HL-60/S4 treated with phorbol 12-myristate 13-acetate at 8.2 ng/mL for 4 days and 3 days (cell line): ENCODE results near the gene PRDM16.

Source experiments
- in situ Hi-C: fragments of 300-500 bp; cut with MboI; formaldehyde crosslinking; loops from 2 replicates; pipeline ENCODE4 v1.15.0; 2022; ENCODE audit warnings: low sequenced_read_pairs

PRDM16 gene

GRCh38 chr1:3067671-3068563 lies 1.1 kb upstream of the PRDM16 start:
- in situ Hi-C loops = no loop called here

GRCh38 chr1:3069491-3070308 lies 697 bp downstream of the PRDM16 start:
- in situ Hi-C loops = no loop called here

GRCh38 chr1:3070309-3070643 lies 1.3 kb downstream of the PRDM16 start:
- in situ Hi-C loops = no loop called here

GRCh38 chr1:3070644-3071564 lies 1.9 kb downstream of the PRDM16 start:
- in situ Hi-C loops = no loop called here

- in situ Hi-C loops = no loop called here
Measured at GRCh38 chr1:3071565-3072390, 2.8 kb downstream of the PRDM16 start.

GRCh38 chr1:3072391-3073185 lies 3.6 kb downstream of the PRDM16 start:
- in situ Hi-C loops = no loop called here

GRCh38 chr1:3073186-3073488 lies 4.1 kb downstream of the PRDM16 start:
- in situ Hi-C loops = no loop called here

- in situ Hi-C loops = no loop called here
Measured at GRCh38 chr1:3073489-3074296, 4.7 kb downstream of the PRDM16 start.

GRCh38 chr1:3074297-3074741 lies 5.3 kb downstream of the PRDM16 start:
- in situ Hi-C loops = no loop called here

GRCh38 chr1:3074800-3075199 lies 5.8 kb downstream of the PRDM16 start:
- in situ Hi-C loops = no loop called here

GRCh38 chr1:3075666-3076362 lies 6.8 kb downstream of the PRDM16 start:
- in situ Hi-C loops = no loop called here

GRCh38 chr1:3076363-3076740 lies 7.3 kb downstream of the PRDM16 start:
- in situ Hi-C loops = no loop called here

- in situ Hi-C loops = no loop called here
Measured at GRCh38 chr1:3077081-3077480, 8.1 kb downstream of the PRDM16 start.

- in situ Hi-C loops = no loop called here
Measured at GRCh38 chr1:3077561-3077960, 8.6 kb downstream of the PRDM16 start.

- in situ Hi-C loops = no loop called here
Measured at GRCh38 chr1:3078430-3078861, 9.4 kb downstream of the PRDM16 start.

GRCh38 chr1:3078871-3079270 lies 9.9 kb downstream of the PRDM16 start:
- in situ Hi-C loops = no loop called here

GRCh38 chr1:3079381-3080052 lies 10.5 kb downstream of the PRDM16 start:
- in situ Hi-C loops = no loop called here
